ENCODE measurements around the gene SERTAD1.

GRCh38 chr19:40421993-40422747, 3.6 kb downstream of the SERTAD1 start:
- TF ChIP-seq CTCF (IDR thresholded peaks at IDR 0.05 in 8 of 11, conservative IDR thresholded peaks at IDR 0.05 in 3 of 11) (no peak), POLR2A (IDR thresholded peaks at IDR 0.05) (no peak), POLR2AphosphoS5 (IDR thresholded peaks at IDR 0.05) (no peak)
